Endothelial cell of umbilical vein (primary cell): ENCODE measurements around the gene NFIC. TPM values are rescaled to one million over a fixed set of nuclear protein-coding genes. Genes with fewer than 3 reads are reported as not detected.

Source experiments
- BruUV-seq: library from RNA; stranded (reverse); fragments of 400-500 nt; replicated peaks from 2 replicates; lab custom pipeline; 2021; lab: Mats Ljungman, UMichigan
- CTCF ChIA-PET: fragments of 300-600, 350-600 bp; sonication (Branson Sonifier 250); formaldehyde crosslinking; loops from one replicate; lab custom pipeline; 2021; ENCODE audit warnings: antibody characterized with exemption, inconsistent platforms; lab: Charles Lee
- POLR2A ChIA-PET: fragments of 300-600, 350-600 bp; sonication (Branson Sonifier 250); formaldehyde crosslinking; loops from one replicate; lab custom pipeline; 2021; ENCODE audit warnings: antibody characterized with exemption, inconsistent platforms; lab: Charles Lee
- DNase-seq: peaks from one replicate; pipeline ENCODE4 v3.0.0-alpha.2; 2011; ENCODE audit warnings: low read depth, low spot score
- FAIRE-seq: peaks from 2 replicates; lab custom pipeline; 2011; peaks lifted over from hg19 to GRCh38; lab: Jason Lieb, UNC
- H2AFZ ChIP-seq: 2 replicates; pipeline ENCODE4 v1.6.0; 2012; ENCODE audit warnings: low read depth, low read length, control low read depth, inconsistent platforms
- H3K27ac ChIP-seq: 2 replicates; pipeline ENCODE4 v1.5.1; 2011; ENCODE audit warnings: low read depth, mild to moderate bottlenecking, control low read depth, low read length, moderate library complexity; ENCODE audit not compliant: insufficient read depth
- H3K27me3 ChIP-seq, 2 experiments: 2 replicates each; pipeline versions ENCODE4 v1.6.0 to v1.6.1; 2011; ENCODE audit warnings: low read length in 2 of 2, mixed read lengths in 1 of 2; ENCODE audit not compliant: control insufficient read depth in 2 of 2, insufficient read depth in 2 of 2
- H3K36me3 ChIP-seq, 2 experiments: 2 replicates in 1 of 2; 3 replicates in 1 of 2; pipeline ENCODE4 v1.5.1; 2011; ENCODE audit warnings: low read length in 2 of 2, mild to moderate bottlenecking in 1 of 2, moderate library complexity in 1 of 2; ENCODE audit not compliant: control insufficient read depth in 2 of 2, insufficient read depth in 2 of 2; ENCODE audit errors: extremely low read depth in 1 of 2
- H3K4me1 ChIP-seq: 3 replicates; pipeline ENCODE4 v1.5.1; 2011; ENCODE audit warnings: mild to moderate bottlenecking, low read length; ENCODE audit not compliant: control insufficient read depth, insufficient read depth; ENCODE audit errors: extremely low read depth
- H3K4me2 ChIP-seq: 2 replicates; pipeline ENCODE4 v1.6.1; 2011; ENCODE audit warnings: low read length, control low read depth, mixed read lengths; ENCODE audit not compliant: insufficient read depth
- H3K4me3 ChIP-seq, 3 experiments: fragments of 200-600 bp in 1 of 3; sonication (generic), shearing (Covaris generic) in 1 of 3; replicated peaks in 1 of 3; 2 replicates each; pipeline ENCODE4 v1.5.1; 2011 to 2016; ENCODE audit warnings: control low read depth in 3 of 3, low read length in 3 of 3, mild to moderate bottlenecking in 2 of 3, inconsistent platforms in 1 of 3, low read depth in 1 of 3, moderate library complexity in 1 of 3; ENCODE audit not compliant: insufficient read depth in 1 of 3
- H3K79me2 ChIP-seq: 2 replicates; pipeline ENCODE4 v1.6.0; 2012; ENCODE audit warnings: low read length, inconsistent platforms; ENCODE audit not compliant: control insufficient read depth, insufficient read depth
- H3K9ac ChIP-seq: replicated peaks from 2 replicates; pipeline ENCODE3; 2011; ENCODE audit warnings: low read length, control low read depth; ENCODE audit not compliant: insufficient read depth; ENCODE audit errors: extremely low read depth
- H3K9me1 ChIP-seq: replicated peaks from 3 replicates; pipeline ENCODE4 v1.6.0; 2011; ENCODE audit warnings: mild to moderate bottlenecking, low read length; ENCODE audit not compliant: control insufficient read depth, insufficient read depth; ENCODE audit errors: extremely low read depth
- H3K9me3 ChIP-seq: replicated peaks from 2 replicates; pipeline ENCODE4 v1.5.1; 2012; ENCODE audit warnings: low read length, inconsistent platforms; ENCODE audit not compliant: control insufficient read depth, insufficient read depth
- H4K20me1 ChIP-seq: replicated peaks from 2 replicates; pipeline ENCODE3; 2011; ENCODE audit warnings: mild to moderate bottlenecking, low read length; ENCODE audit not compliant: control insufficient read depth, insufficient read depth; ENCODE audit errors: extremely low read depth
- EZH2 ChIP-seq: IDR thresholded peaks from 2 replicates; pipeline ENCODE4 v1.6.1; 2012; ENCODE audit warnings: borderline replicate concordance, low read depth, mild to moderate bottlenecking, moderate library complexity, low read length, inconsistent platforms; ENCODE audit not compliant: severe bottlenecking
- FOS ChIP-seq: IDR thresholded peaks from 2 replicates; pipeline ENCODE4 v1.6.1; 2011; ENCODE audit warnings: mild to moderate bottlenecking, low read length, moderate library complexity, borderline replicate concordance; ENCODE audit not compliant: insufficient read depth
- GATA2 ChIP-seq: IDR thresholded peaks from 2 replicates; pipeline ENCODE4 v1.7.0; 2011; ENCODE audit warnings: low read depth, mild to moderate bottlenecking, moderate library complexity, mixed read lengths, low read length; ENCODE audit not compliant: insufficient read length, insufficient read depth
- JUN ChIP-seq: IDR thresholded peaks from 2 replicates; pipeline ENCODE4 v1.6.1; 2011; ENCODE audit warnings: borderline replicate concordance, low read depth; ENCODE audit not compliant: insufficient read length, insufficient read depth
- MYC ChIP-seq: IDR thresholded peaks from one replicate; pipeline ENCODE4 v1.6.1; 2011; ENCODE audit warnings: mild to moderate bottlenecking, low read depth, low read length
- POLR2A ChIP-seq: IDR thresholded peaks from 2 replicates; pipeline ENCODE4 v1.6.1; 2012; ENCODE audit warnings: low read depth, mild to moderate bottlenecking, control low read depth, low read length
- POLR2AphosphoS5 ChIP-seq: IDR thresholded peaks from 2 replicates; pipeline ENCODE4 v1.6.1; 2012; ENCODE audit warnings: low read depth, mild to moderate bottlenecking, control low read depth, low read length, moderate library complexity; ENCODE audit not compliant: insufficient read depth
- dilution Hi-C: fragments of 300-500 bp; cut with MboI; formaldehyde crosslinking; loops from one replicate; pipeline ENCODE4 v1.15.0; 2019; ENCODE audit warnings: low sequenced_read_pairs; ENCODE audit not compliant: extremely low pct_ligation_motif_present
- intact Hi-C: fragments of 100-400 bp; cut with micrococcal nuclease; formaldehyde crosslinking; loops from one replicate; pipeline ENCODE4 v1.10.0; 2022
- polyA plus RNA-seq, 4 experiments: library from polyadenylated mRNA; depleted of rRNA in 3 of 4; stranded (reverse) in 3 of 4; unstranded in 1 of 4; fragments of >200 nt; gene quantifications; 2 replicates each; pipeline versions ENCODE4 v1.2.1 to v1.2.3, GENCODE V29; 2011 to 2012; ENCODE audit warnings: missing spikeins in 1 of 4
- total RNA-seq: library from RNA; stranded (reverse); gene quantifications from 2 replicates; pipeline ENCODE4 v1.2.3, GENCODE V29; 2021
- TF ChIP-seq, protein P1 (sequence below): IDR thresholded peaks from 2 replicates; pipeline ENCODE4 v1.6.1; 2011; ENCODE audit not compliant: insufficient read depth, insufficient read length
- TF ChIP-seq, protein P2 (sequence below), 2 donors: IDR thresholded peaks; 1 replicate in 1 of 2; 2 replicates in 1 of 2; pipeline ENCODE4 v1.5.1; 2011; ENCODE audit warnings: low read length in 2 of 2, mild to moderate bottlenecking in 2 of 2, moderate library complexity in 2 of 2, control low read depth in 1 of 2, inconsistent platforms in 1 of 2, low read depth in 1 of 2; ENCODE audit not compliant: insufficient read depth in 1 of 2; ENCODE audit errors: extremely low read depth in 1 of 2

Gene NFIC
- total and polyA plus RNA-seq, 2 donors (not counting 3 experiments of a cell fraction or from before 2014, with no cell fraction given) = 11.4 to 133 TPM

DNA sequence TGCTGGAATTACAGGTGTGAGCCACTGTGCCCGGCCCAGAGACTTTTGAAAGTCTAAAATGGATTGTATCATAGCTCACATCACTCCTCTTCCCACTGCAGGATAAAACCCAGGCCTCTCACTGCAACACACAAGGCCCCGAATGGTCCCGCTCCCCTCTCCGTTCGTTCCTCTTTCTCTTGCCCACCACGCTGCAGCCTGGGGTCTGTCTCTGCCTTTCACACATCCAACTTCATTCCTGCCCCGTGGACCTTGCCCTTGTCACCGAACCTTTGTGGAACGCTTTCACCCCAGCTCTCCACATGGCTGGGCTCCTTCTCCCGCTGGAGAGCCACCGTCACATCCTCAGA, 42.6 kb downstream of the NFIC start:
- H3K9me1 ChIP-seq = no peaks in the 10 kb centered on the region
- H3K36me3 ChIP-seq = peaks cover 0 to 5% of the 10 kb centered on the region in 2 experiments
- H3K9me3 ChIP-seq = no peaks in the 10 kb centered on the region
- peaks cover 58% of the 10 kb centered on the region for H3K79me2 ChIP-seq
- H3K4me3 ChIP-seq = no peak overlapping the region
- BruUV-seq = no TSS peak
- FAIRE-seq (no peak), DNase-seq (no peak)
- CTCF ChIA-PET = no interaction called here
- intact Hi-C loops = no loop called here
- no peak for TF ChIP-seq EZH2
- TF ChIP-seq, protein P1, sequence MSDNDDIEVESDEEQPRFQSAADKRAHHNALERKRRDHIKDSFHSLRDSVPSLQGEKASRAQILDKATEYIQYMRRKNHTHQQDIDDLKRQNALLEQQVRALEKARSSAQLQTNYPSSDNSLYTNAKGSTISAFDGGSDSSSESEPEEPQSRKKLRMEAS = no peak
- no peak for TF ChIP-seq FOS
- no peak for TF ChIP-seq GATA2
- no peak for TF ChIP-seq POLR2A
- TF ChIP-seq MYC = no peak
- TF ChIP-seq POLR2AphosphoS5 = no peak
- no peak for TF ChIP-seq JUN
- TF ChIP-seq, protein P2, sequence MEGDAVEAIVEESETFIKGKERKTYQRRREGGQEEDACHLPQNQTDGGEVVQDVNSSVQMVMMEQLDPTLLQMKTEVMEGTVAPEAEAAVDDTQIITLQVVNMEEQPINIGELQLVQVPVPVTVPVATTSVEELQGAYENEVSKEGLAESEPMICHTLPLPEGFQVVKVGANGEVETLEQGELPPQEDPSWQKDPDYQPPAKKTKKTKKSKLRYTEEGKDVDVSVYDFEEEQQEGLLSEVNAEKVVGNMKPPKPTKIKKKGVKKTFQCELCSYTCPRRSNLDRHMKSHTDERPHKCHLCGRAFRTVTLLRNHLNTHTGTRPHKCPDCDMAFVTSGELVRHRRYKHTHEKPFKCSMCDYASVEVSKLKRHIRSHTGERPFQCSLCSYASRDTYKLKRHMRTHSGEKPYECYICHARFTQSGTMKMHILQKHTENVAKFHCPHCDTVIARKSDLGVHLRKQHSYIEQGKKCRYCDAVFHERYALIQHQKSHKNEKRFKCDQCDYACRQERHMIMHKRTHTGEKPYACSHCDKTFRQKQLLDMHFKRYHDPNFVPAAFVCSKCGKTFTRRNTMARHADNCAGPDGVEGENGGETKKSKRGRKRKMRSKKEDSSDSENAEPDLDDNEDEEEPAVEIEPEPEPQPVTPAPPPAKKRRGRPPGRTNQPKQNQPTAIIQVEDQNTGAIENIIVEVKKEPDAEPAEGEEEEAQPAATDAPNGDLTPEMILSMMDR (IDR thresholded peaks at IDR 0.05; ENCODE audit: extremely low read depth in 1 of 2, insufficient read depth in 1 of 2, low read depth in 1 of 2, low read length in 2 of 2) = no peak
- H3K9ac ChIP-seq = no peak overlapping the region
- no peak overlapping the region for H3K4me2 ChIP-seq
- no peaks in the 10 kb centered on the region for H3K27me3 ChIP-seq
- peaks cover 11% of the 10 kb centered on the region for H3K4me1 ChIP-seq
- dilution Hi-C loops = no loop called here
- POLR2A ChIA-PET = no interaction called here
- no peak overlapping the region for H2AFZ ChIP-seq
- H3K27ac ChIP-seq = no peak overlapping the region
- H4K20me1 ChIP-seq = no peaks in the 10 kb centered on the region
